UCSD-AML1 (cell line): ENCODE data around the gene PLEKHA5.
"Not testable (repeated sequence)": the region's sequence is repeated elsewhere in the genome, so short reads cannot be mapped to it uniquely, and the experiment has no call there.

Experiments used
- DNase-seq: peaks from one replicate; lab custom pipeline; 2025; ENCODE audit not compliant: unreplicated experiment; lab: John Stamatoyannopoulos, UW

Gene PLEKHA5

DNA sequence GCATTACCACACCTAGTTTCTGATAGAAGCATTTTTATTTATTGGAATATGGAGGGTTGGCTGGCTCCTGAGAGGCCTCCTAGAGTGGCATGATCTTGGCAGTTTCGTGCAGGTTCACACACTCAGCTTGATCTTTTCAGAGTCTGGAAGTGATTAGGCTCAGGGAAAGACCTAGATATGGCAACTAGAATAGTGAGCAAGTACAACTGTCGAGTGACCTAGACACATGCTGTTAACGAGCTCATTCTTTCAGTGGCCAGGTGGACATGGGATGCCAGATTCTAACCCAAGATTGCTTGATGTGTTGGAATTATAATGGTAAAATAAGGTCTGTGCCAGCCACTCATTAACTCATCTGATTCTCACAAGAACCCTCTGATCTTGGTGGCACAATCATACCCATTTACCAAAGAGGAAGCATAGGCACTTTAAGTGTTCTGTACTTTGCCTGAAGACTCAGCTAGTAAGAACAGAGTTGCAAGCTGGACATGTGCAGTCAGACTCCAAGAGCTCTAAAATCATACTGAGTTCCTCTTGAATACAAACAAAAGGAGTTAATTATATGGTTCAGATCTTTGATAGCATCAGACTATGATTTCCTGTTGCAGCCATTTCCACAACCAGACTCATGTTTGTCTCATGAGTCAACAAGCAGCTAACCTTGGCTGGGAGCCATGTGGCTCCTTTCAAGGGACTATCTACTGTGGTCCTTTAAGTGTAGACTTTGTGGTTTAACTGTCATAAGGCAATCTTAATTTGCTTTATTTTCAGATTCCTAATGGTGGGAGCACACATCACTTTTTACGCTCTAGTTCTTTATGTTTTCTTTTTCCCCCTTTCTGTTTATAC, 144.2 kb downstream of the PLEKHA5 start:
- DNase-seq, result peak; percentile 8

DNA sequence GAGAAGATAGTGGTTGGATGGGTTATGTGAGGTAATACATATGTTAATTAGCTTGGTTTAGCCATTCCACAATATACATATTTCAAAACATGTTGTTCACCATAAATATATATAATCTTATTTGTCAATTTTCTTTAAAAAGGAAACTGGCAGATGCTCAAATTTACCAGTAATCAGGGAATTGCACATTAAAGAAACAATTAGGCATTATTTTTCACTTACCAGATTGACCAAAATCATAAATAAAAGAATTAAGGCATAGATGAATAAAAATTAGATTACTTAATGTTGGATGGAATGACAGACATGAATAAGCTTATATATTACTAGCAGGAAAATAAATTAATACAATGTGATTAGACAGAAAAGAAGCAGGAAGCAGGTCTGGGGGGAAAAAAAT, 147.2 kb downstream of the PLEKHA5 start:
- DNase-seq, result no peak

DNA sequence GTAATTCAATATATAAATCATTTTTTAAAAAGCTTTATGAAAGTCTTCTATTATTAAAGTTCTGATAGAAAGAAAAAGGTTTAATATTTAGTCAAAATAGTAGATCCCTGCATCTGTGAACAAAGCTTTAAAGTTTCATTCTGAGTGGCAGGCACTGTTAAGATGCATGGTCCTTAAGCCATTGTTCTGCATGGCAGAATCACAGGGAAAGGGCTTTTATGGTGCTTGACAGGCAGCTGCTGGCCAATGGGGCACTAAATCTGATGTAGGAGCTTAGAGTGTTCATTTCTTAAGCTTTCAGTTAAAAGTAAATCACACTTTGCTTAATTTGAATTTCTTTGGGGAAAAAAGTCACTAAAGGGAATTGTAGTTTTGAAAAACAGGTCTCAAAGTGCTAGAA, 148.2 kb downstream of the PLEKHA5 start:
- no peak for DNase-seq

DNA sequence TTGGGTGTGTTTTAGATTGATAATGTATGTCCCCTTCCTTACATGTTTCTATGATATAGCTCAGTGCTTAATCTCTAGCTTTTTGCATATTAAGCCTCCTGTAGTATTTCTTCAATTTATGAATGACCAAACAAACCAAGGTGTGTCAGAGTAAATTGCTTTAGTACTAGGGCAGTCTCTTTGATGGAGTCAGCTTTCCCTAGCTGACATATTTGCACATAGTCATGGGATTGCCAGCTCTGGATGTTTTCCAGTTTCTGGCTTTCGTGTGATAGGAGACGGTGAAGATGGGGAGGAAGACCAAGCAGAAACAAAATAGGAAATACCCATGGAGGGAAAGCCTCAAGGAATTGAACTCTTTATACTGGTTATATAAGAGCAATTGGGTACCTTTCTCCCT, 148.9 kb downstream of the PLEKHA5 start:
- no peak for DNase-seq

DNA sequence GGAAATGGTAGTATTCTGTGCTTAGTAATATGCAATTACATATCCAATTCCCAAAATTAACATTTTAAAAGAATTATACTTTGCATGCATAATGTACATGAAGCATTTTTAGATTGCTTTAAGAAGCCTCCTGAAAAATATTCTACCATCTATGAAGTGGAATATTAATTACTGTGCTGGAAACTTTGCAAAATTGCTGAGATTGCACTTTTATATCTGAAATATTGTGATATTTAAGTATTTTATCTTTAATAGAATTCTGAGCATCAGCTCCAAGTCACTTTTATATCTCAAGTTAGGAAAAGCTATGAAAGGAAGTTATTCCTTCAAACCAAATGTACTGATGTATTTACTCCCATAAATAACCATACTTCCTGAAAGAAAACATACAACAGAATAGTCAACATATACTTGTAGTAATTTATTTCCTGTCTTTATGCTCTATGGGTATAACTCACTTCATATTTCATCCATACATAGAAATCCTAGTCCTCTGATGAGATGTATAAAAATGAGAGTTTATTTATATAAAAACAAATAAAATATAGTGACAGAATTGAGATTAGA, 152.7 kb downstream of the PLEKHA5 start:
- DNase-seq, result no peak

DNA sequence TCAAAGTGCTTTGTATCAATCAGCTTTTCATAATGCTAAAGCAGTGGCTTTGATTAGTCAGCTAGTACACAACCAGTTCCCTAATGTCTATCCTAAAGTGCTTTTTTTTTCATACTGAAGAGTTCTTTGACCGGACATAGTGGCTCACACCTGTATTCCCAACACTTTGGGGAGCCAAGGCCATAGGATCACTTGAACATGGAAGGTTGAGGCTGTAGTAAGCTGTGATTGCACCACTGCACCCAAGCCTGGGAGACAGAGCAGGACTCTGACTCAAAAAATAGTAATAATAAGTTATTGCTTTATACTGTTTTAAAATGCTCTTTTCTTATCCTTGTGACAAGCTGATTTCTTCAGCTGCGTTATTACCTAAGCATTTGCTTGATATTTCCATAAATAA, 155.1 kb downstream of the PLEKHA5 start:
- no peak for DNase-seq

DNA sequence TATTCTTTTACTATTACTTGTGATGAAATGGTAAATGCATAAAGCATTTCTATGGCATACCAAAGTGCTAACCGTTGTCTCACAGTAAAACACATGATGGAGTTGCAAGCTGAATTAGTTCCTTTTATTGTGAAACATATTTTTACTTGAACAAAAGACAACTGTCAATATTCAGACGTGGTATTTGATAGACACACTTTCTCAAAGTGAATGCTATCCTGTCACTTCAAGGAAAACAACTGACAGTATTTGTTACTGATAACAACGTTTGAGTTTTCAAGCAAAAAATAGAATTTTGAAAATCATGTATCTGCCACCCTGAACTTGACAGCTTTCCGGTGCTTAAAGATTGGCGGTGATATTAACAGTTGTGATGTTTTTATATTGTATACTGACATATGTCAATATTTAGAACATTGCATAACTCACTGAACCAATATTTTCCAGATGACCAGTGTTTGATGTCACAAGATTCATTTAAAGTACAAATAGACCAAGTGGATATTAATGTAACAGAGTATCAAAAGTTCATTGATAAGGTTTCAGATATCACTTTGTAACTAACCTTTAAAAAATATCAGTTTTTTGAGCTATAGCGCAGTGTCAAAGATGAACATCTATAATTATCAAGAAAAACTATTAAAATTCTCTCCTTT, 156.4 kb downstream of the PLEKHA5 start:
- no peak for DNase-seq

DNA sequence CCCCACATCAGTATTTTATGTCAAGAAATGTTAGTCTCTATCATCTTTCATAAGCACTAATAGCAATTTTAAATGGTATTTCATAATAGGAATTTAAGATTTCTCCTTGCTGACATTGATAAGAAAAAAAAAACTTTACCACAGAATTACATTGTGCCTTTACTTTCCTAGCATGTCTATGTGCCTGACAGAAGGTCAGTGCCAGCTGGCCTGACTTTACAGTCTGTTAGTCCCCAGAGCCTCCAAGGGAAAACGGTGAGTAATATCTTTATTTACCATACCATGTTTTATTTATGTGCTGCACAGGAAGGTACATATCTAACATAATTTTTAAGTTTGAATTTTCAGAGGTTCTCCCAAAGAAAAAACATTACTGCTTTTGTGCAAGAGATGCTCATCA, 157.8 kb downstream of the PLEKHA5 start:
- no peak for DNase-seq

DNA sequence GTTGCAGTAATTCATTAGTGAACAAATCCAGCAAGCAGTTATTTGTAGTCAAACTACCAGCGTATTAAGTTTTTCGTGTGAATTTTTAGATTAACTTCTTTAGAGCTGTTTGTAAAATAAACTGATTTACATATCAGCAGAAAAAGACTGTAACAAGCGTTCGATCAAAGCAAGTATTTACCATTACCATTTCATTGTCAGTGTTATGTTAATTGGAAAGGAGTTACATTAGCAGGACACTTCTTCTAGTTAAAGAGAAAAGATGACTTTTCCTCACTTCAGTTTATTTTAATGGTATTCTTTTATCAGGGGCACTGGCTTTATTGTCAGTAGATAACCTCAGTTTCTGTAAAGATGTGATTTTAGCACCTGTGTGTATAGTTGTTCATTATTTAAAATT, 158.6 kb downstream of the PLEKHA5 start:
- no peak for DNase-seq

DNA sequence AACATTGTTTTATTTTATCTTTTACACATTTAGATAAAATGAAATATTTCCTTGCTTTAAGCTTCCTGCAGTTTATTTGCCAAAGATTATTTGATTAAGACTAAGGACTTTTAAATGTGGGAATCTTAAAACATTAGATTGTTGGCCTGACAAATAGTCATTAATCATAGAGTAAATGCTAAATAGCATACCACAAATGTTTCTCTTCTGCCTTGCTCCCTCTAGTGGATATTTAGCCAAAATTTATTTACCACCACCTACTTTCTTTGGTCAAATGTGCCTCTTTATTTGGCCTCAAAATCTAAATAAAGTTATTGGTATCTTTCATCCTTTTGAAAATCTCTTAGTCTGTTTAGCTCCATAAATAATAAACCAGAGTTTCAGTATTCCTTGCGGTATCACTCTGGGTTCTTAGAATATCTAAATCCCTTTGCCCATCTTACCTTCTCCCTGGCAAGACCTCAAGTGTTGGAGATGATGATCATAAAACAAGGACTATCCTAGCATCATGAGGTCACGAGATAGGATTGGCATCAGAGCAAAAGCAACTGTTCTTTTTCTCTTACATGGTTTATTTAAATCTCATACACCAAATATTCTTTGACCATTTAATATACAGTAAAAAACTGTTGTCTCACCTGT, 159.2 kb downstream of the PLEKHA5 start:
- DNase-seq, result no peak

DNA sequence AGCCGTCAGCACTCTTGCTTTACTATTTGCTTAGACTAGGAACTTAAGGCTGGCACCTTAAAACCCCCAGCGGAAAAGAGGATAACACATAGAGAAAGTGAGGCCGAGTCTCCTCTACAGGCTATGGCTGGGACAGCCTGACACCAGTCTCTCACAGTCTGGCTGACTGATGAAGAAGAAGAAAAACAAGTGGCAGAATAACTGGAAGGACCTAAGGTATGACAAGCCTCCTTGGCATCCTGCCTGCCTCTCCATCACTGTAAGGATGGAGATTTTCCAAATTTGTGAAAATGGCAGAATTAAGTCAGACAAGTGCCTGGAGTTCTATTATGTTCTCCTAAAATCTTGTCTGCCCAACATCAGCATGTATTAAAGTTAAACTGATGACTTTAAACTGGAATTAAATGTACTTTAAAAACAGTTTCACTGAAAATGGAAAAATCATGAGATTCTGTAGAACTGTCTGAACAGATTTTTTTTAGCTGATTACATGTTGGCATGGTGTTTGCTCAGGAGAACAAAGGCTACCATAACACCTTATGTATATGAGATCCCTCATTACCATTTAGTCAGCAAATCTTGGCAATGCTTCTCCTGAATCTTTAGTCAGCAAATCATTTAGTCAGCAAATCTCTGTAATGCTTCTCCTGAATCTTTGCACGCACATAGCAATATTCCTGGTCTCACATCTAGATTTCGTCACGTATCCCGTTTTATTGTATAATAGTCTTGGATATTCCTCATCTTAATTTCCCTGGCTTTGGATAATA, 169.5 kb downstream of the PLEKHA5 start:
- no peak for DNase-seq

DNA sequence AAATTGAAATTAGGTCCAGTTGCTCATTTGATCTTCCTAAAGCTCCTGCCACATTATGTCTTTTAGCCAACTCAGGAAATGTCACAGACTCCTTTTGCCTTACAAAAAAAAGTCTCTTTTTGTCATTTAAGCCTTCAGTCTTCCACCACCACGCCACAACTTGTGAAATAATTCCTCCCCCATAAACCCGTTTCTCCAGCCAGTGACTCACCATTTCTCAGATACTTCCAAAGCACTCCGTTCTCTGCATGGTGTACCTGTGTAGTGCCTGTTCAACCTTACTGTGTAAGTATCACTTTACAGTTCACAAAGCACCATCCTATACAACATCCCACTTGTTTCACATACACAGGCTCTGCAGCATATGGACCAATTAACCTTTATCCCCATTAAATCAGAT, 170.2 kb downstream of the PLEKHA5 start:
- no peak for DNase-seq

DNA sequence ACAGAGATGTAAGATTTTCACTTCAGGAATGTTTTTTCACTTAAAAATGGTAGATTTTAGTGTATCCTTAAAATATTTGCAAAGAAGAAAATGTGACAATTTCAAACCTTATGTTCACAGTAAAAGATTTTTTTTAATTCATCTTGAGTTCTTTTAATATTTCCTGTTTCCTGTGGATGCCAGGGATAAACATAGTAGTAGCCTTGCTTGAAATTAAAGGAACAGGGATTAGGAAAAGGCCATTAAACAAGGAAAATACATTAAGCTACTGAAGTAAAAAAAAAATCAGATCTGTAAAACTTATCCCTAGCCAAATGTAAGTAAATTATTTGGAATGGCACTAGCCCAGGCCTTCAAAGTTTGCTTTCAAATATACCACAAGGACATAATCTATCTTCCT, 171.7 kb downstream of the PLEKHA5 start:
- no peak for DNase-seq

DNA sequence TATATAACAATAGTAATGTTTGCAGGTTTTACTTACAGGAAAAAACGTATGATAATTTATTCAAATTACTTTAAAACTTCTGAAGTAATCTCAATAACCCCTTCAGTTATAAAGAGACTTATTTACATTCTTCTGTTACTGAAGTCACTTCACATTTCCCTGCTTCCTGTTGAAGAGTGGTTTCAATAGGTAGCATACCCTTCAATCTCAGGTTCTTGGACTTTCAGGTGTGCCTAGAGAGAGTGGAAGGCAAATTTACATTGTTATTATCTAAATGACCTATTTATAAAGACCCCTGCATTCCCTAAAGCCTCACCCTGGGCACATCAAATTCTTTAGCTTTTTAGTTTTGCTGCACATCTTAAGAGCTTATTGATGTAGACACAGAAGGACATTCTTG, 172.2 kb downstream of the PLEKHA5 start:
- no peak for DNase-seq

DNA sequence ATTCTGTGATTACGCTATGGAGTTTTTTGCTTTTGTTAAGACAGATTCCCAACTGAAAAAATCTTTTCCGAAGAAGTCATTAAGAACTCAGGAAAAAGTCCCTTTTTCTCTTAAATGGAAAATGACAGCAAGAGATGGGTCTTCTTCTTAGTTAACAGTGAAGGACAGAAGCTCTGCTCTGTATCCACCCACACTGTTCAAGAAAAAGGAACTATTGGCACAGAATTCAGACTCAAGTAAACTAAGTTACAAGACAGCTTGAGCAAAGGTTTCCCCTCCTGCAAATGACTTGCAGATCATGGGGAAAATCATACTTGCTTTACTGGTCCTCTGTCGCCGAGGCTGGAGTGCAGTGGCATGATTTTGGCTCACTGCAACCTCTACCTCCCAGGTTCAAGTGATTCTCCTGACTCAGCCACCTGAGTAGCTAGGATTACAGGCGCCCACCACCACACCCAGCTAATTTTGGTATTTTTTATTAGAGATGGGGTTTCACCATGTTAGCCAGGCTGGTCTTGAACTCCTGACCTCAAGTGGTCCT, 172.6 kb downstream of the PLEKHA5 start:
- DNase-seq, result no peak

DNA sequence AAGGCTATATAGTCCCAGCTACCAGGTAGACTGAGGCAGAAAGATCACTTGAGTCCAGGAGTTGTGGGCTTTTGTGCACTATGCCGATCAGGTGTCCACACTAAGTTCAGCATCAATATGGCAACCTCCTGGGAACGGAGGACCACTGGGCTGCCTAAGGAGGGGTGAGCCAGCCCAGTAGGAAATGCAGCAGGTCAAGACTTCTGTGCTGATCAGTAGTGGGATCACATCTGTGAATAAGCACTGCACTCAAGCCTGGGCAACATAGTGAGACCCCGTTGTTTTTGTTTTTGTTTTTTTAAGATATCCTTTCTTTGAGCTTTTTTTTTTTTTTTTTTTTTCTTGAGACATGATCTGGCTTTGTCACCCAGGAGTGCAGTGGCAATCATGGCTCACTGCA, 174.0 kb downstream of the PLEKHA5 start:
- no peak for DNase-seq

DNA sequence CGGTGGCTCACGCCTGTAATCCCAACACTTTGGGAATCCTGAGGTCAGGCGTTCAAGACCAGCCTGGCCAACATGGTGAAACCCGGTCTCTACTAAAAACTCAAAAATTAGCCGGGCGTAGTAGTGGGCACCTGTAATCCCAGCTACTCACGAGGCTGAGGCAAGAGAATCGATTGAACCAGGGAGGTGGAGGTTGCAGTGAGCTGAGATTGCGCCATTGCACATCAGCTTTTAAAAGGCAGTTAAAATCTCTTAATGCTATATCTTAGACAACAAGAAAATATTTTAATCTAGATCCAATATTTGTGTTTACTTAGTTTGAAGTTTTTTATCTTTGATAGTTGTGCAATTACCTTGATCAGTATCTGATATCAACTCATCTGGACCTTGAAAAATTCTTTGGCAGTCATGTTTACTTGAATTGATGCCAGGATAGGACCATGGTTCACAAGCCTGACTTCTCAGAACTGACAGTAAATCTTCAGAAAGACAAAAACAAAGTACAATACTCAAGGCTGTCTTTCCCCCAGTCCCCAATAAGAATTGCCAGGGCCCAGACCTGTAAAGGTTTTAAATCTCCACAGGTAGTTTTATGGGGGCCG, 174.7 kb downstream of the PLEKHA5 start:
- no peak for DNase-seq

DNA sequence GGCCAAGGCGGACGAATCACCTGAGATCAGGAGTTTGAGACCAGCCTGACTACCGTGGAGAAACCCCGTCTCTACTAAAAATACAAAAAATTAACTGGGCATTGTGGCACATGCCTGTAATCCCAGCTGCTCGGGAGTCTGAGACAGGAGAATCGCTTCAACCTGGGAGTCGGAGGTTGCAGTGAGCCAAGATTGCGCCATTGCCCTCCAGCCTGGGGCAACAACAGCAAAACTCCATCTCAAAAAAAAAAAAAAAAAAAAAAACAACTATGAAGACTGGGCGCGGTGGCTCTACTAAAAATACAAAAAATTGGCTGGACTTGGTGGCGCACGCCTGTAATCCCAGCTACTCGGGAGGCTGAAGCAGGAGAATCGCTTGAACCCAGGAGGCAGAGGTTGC, 176.1 kb downstream of the PLEKHA5 start:
- DNase-seq, result not testable (repeated sequence)

DNA sequence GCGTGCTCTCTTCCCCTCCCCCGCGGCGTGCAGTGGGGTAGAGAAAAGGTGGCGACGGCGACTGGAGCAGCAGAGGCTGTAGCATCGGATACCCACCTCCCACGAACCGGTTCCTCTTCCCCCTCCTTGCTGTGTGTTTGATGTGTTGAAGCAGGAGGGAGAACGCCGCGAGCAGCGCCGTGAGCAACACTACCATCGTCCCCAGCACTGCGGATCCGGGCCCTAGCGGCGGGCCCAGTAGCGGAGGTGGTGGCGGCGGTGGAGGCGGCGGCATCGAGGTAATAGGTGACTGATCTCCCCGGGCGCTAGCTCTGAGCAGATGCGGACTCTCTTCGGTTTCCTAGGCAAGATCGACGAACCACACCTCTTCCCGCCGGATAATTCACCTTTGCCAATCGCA, 176.8 kb downstream of the PLEKHA5 start:
- no peak for DNase-seq

DNA sequence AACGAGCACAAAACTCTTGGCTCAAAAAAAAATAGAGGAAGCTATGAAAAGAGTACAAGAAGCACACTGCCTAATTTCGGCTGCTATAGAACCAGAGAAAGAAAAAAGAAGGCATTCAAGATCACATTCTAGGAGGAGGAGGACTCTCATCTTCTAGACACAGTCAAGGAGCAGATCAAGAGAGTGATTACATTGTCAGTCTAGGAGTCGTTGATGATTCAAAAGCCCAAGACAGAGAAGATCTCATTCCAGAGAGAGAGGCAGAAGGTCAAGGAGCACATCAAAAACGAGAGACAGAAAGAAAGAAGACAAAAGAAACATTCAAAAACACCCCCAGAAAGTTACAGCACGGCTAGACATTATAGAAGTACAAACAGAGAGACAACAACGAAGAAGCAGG, 177.9 kb downstream of the PLEKHA5 start:
- no peak for DNase-seq
